ENCODE measurements around the gene PRDM16. TPM values are rescaled to one million over a fixed set of nuclear protein-coding genes. Genes with fewer than 3 reads are reported as not detected.

Gene PRDM16
- polyA plus RNA-seq, 1 donor (not counting 4 experiments of a cell fraction or from before 2014, with no cell fraction given) = 0.05 TPM

DNA sequence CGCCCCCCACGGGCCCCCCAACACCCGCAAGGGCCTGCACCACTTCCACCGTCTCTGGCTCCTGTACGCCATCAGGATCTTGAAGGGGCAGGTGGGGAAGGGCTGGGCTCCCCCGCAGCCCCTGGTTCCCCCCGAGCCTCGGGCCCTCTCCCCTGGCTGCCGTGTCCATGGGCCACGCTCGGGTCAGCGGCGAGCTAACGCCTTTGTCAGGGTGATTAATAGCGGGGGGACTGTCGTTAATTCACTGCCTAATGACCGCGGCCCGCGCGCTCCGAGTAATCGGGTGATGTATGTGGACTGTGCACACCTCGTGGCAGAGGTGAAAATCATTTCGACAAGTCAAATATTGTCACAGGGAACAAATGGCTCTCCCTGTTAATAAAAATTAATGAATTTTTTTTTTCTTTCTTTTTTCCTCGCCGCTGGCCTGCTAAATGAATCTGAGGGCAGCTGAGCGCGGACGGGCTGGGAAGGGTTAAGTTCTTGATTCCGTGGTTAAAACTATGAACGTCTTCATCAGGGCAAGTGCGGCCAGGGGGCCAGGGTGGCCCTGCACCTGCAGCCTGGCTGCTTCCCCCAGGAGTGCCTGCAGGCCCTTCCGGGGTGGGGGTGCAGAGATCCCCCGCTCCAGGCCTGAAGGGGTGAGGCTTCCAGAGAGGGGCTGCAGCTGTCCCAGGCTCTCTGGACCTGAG is 100.8 kb downstream of the PRDM16 start:
- no peaks in the 10 kb centered on the region for H3K4me1 ChIP-seq (ENCODE audit: control insufficient read depth, extremely low read depth, insufficient read depth, low read length)
- no peak overlapping the region for H3K4me3 ChIP-seq (ENCODE audit: control insufficient read depth in 2 of 3, extremely low read depth in 1 of 3, insufficient read depth in 2 of 3, low read depth in 1 of 3, low read length in 3 of 3)
- no peaks in the 10 kb centered on the region for H3K27me3 ChIP-seq (ENCODE audit: control insufficient read depth, extremely low read depth, insufficient read depth, low read length)
- no peak for FAIRE-seq
- no peaks in the 10 kb centered on the region for H3K79me2 ChIP-seq (ENCODE audit: control insufficient read depth, insufficient read depth, low read length)
- DNase-seq (ENCODE audit: low read depth, low spot score) = no peak
- H3K4me2 ChIP-seq (ENCODE audit: control insufficient read depth, extremely low read depth, insufficient read depth, low read depth, low read length) = no peak overlapping the region
- peaks cover 5% of the 10 kb centered on the region for H3K9me3 ChIP-seq (ENCODE audit: control insufficient read depth, low read depth, low read length)
- no peaks in the 10 kb centered on the region for H3K36me3 ChIP-seq (ENCODE audit: control insufficient read depth in 2 of 2, extremely low read depth in 1 of 2, insufficient read depth in 2 of 2, low read length in 2 of 2)
- no peaks in the 10 kb centered on the region for H3K9me1 ChIP-seq (ENCODE audit: control insufficient read depth, extremely low read depth, insufficient read depth, low read length)
- H3K9ac ChIP-seq (ENCODE audit: control insufficient read depth, extremely low read depth, insufficient read depth, low read length) = no peak overlapping the region
- no peak overlapping the region for H2AFZ ChIP-seq (ENCODE audit: control insufficient read depth, low read length)
- TF ChIP-seq, protein P1, sequence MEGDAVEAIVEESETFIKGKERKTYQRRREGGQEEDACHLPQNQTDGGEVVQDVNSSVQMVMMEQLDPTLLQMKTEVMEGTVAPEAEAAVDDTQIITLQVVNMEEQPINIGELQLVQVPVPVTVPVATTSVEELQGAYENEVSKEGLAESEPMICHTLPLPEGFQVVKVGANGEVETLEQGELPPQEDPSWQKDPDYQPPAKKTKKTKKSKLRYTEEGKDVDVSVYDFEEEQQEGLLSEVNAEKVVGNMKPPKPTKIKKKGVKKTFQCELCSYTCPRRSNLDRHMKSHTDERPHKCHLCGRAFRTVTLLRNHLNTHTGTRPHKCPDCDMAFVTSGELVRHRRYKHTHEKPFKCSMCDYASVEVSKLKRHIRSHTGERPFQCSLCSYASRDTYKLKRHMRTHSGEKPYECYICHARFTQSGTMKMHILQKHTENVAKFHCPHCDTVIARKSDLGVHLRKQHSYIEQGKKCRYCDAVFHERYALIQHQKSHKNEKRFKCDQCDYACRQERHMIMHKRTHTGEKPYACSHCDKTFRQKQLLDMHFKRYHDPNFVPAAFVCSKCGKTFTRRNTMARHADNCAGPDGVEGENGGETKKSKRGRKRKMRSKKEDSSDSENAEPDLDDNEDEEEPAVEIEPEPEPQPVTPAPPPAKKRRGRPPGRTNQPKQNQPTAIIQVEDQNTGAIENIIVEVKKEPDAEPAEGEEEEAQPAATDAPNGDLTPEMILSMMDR (optimal IDR thresholded peaks at IDR 0.05 in 1 of 3, IDR thresholded peaks at IDR 0.05 in 1 of 3, conservative IDR thresholded peaks at IDR 0.05 in 1 of 3; ENCODE audit: extremely low read depth in 1 of 3, insufficient read depth in 2 of 3, low read length in 3 of 3) = no peak
- TF ChIP-seq EZH2 (IDR thresholded peaks at IDR 0.05; ENCODE audit: low read length) = no peak
- no peaks in the 10 kb centered on the region for H4K20me1 ChIP-seq (ENCODE audit: control insufficient read depth, extremely low read depth, insufficient read depth, low read length)
- dilution Hi-C loops (cut with MboI; ENCODE audit: extremely low pct_ligation_motif_present, low sequenced_read_pairs) = no loop called here
- H3K27ac ChIP-seq (ENCODE audit: control insufficient read depth, insufficient read depth, low read length) = no peak overlapping the region

DNA sequence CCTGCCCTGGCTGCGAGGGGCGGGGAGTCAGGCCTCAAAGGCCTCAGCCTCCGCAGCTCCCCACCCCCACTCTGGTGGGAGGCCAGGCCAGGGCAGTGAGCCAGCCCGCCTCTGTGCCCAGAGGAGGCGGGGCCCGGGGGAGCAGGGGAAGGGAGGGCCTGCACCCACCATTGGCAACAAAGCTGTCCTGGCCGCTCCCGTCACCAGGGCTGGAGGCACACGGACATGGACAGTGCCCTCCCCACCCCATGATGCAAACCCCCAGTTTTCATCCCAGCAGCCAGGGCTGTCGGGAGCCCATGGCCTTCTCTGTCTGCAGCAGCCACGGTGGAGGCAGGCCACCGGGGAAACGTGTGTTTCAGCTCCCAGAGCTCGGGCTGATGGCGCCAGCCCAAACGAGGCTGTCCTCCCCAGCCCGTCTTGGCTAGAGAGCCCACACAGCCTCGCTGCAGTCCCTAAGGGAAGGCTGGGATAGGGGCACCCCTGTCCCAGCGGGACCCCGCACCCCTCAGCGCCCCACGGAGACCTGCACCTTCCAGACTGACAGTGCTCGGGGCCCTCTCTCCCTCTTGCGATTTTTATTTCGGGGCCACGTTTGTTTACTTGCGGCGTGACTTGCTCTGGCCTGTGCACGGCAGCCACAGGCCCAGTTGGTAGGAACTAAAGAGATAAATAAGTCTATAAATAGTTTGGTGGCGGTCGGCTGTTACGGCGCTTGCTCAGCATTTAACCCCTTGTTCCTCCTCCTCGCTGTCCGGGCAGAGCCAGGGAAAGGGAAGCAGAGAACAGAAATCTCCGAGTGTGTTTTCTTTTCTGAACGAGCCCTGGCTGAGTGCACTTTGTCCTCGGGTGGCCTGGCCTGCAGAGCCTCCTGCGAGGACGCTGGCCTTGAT is 101.8 kb downstream of the PRDM16 start:
- Histone ChIP-seq H3K27me3 (ENCODE audit: control insufficient read depth, extremely low read depth, insufficient read depth, low read length) (no peaks in the 10 kb centered on the region), H3K27ac (ENCODE audit: control insufficient read depth, insufficient read depth, low read length) (no peak overlapping the region), H3K79me2 (ENCODE audit: control insufficient read depth, insufficient read depth, low read length) (no peaks in the 10 kb centered on the region), H2AFZ (ENCODE audit: control insufficient read depth, low read length) (no peak overlapping the region), H3K9me3 (ENCODE audit: control insufficient read depth, low read depth, low read length) (peaks cover 5% of the 10 kb centered on the region), H3K4me3 (ENCODE audit: control insufficient read depth in 2 of 3, extremely low read depth in 1 of 3, insufficient read depth in 2 of 3, low read depth in 1 of 3, low read length in 3 of 3) (no peak overlapping the region), H3K36me3 (ENCODE audit: control insufficient read depth in 2 of 2, extremely low read depth in 1 of 2, insufficient read depth in 2 of 2, low read length in 2 of 2) (no peaks in the 10 kb centered on the region), H3K4me1 (ENCODE audit: control insufficient read depth, extremely low read depth, insufficient read depth, low read length) (no peaks in the 10 kb centered on the region), H4K20me1 (ENCODE audit: control insufficient read depth, extremely low read depth, insufficient read depth, low read length) (no peaks in the 10 kb centered on the region), H3K4me2 (ENCODE audit: control insufficient read depth, extremely low read depth, insufficient read depth, low read depth, low read length) (no peak overlapping the region), H3K9me1 (ENCODE audit: control insufficient read depth, extremely low read depth, insufficient read depth, low read length) (no peaks in the 10 kb centered on the region), H3K9ac (ENCODE audit: control insufficient read depth, extremely low read depth, insufficient read depth, low read length) (no peak overlapping the region)
- TF ChIP-seq EZH2 (IDR thresholded peaks at IDR 0.05; ENCODE audit: low read length) = no peak
- TF ChIP-seq, protein P1 (optimal IDR thresholded peaks at IDR 0.05 in 1 of 3, IDR thresholded peaks at IDR 0.05 in 1 of 3, conservative IDR thresholded peaks at IDR 0.05 in 1 of 3; ENCODE audit: extremely low read depth in 1 of 3, insufficient read depth in 2 of 3, low read length in 3 of 3) = no peak
- dilution Hi-C loops (cut with MboI; ENCODE audit: extremely low pct_ligation_motif_present, low sequenced_read_pairs) = no loop called here
- DNase-seq (ENCODE audit: low read depth, low spot score) (no peak), FAIRE-seq (no peak)
